GM21786 (cell line): ENCODE measurements around the gene TENT4B.
"Not testable (repeated sequence)": the region's sequence is repeated elsewhere in the genome, so short reads cannot be mapped to it uniquely, and the experiment has no call there.

Experiments used
- ATAC-seq: cut with Tn5 transposase; IDR thresholded peaks from one replicate; pipeline ENCODE4 v1.9.1; 2021; ENCODE audit not compliant: unreplicated experiment

TENT4B gene

DNA sequence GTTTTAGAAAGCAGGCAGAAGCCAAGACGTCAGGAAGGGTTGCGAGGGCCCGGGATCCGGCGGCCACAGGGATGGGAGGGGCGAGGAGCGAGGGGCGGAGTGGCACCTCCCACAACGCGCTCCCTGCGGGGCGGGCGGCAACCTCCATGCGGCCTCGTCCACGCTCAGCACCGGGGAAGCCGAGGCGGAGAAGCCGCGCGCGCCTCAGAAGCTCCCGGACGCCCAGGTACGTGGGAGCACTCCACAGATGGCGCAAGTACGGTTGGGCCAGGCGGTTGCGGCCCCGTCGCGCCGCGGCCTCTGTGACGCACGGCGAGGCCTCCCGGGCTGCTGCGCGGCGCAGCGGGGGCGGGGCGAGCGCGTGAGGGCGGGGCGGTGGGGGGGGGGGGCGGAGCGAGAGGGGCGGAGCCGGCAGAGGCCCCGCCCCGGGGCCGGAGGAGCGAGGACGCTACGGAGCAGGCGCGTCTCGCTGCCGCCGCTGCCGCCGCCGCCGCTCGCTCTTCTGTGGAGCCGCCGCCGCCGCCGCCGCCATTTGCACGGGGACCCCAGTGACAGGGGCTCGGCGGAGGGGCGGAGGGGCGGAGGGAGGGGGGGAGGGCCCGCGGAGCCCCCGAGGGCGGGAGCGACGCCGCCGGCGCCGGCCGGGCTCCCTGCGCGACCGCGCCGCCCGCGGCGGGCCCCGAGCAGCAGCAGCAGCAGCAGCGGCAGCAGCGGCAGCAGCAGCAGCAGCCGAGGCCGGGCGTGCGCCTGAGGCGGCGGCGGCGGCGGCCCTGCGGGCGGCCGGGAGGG, at the start of gene TENT4B:
Gene TENT4B, plus strand, starts transcription at position 500 of the 789 bp plus-strand sequence. CDS start 316 bp downstream, outside the sequence.
- ATAC-seq = peak; percentile 79

DNA sequence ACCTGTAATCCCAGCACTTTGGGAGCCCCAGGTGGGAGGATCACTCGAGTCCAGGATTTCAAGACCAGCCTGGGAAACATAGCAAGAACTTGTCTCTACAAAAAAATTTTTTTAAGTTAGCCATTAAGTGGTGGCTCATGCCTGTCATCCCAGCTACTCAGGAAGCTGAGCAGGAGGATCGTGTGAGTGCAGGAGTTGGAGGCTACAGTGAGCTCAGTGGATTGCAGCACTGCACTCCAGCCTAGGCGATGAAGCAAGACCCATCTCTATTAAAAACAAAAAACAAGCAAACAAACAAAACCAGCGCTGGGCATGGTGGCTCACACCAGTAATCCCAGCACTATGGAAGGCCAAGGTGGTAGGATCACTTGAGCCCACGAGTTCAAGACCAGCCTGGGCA, 49.3 kb upstream of the TENT4B start:
- ATAC-seq = no peak

DNA sequence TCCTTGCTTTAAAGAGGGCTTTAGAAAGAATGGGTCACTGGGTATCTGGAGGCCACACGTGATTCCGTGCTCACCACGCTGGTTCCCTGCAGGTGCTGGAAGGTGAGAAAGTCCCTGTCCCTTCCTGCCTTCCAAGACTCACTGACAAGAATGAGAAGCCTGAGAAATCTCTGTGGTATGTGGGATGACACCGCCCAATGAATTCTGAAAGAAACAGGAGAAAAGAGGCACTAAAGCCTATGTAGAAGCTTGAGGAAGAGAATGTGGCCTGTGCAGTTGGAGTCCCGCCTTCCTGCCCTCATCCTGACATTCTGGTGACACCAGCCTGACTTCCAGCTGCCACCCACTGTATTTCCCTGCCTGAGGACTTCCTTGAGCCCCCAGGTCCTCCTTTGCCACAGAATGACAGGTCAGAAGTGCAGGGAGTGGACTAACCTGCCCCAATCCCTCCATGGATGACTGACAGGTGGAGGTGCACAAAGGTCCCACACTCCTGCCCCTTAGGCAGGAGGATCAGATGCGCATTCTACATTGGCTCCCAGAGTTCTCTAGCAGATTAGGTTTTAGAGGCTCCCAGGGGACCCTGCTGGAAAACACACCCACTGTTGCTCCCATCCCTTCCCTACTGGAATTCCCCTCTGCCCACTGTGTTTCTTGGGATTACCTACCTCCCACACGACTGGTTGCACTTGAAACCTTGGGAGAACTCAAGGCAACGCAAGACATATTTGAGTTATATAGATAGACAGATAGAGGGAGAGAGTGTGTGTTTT, 38.6 kb upstream of the TENT4B start:
- ATAC-seq = no peak

DNA sequence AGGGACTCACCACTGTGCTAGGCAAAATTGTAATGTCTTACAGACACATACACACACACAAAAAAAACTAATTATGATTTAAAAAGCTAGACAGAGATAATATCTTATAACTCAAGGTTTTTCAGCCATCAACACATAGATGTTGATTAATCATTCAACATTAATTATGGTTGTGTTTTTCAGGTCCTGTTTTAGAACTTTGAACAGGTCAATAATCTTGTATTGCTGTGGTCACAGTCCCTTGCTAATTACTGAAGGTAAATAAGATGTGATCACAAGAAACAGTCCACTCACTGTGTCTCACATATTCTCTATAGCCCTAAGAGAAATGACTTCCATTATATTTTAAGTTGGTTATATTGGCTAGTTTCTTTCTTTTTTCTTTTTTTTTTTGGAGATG, 32.4 kb upstream of the TENT4B start:
- ATAC-seq = no peak

DNA sequence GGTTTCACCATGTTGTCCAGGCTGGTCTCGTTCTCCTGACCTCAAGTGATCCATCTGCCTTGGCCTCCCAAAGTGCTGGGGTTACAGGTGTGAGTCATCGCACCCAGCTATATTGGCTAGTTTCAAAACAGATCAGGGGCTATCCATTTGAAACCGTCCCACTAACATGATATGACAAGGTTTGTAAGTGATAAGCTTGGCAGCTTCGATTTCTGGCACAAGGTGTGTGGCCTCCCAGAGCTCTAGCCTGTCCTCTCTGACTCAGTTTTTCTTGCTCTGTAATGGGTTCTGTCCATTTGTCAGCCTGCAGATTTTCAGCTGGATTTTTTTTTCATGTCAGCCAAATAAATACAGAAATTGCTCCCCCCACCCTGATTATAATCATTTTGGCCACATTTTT, 31.8 kb upstream of the TENT4B start:
- peak; percentile 61 for ATAC-seq

DNA sequence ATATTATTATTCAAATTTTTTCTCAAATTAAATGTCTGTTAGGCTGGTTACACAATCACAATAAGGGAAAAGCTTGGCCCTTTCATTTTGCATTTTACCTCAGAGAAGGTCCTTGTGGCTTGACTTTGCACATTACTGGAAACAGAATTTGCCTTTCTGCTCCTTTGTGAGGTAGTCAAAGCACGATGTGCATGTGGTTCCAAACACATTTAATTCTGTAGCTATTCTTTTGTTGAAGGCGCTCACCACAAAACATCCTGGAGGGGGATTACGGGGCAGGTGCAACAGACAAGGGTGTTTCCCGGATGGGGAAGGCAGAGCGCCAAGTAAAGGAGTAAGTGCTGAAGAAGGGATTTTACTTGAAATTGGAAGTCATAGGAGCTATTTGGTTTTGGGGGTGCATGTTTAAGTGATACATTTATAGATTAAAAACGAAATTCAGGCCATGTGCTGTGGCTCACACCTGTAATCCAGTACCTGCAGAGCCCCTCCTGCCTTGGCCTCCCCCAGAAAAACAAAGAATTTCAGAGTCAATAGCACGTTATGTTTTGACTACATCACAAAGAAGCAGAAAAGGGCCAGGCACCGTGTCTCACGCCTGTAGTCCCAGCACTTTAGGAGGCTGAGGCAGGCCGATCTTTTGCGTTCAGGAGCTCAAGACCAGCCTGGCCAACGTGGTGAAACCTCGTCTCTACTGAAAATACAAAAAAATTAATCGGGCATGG, 31.2 kb upstream of the TENT4B start:
- ATAC-seq = no peak

DNA sequence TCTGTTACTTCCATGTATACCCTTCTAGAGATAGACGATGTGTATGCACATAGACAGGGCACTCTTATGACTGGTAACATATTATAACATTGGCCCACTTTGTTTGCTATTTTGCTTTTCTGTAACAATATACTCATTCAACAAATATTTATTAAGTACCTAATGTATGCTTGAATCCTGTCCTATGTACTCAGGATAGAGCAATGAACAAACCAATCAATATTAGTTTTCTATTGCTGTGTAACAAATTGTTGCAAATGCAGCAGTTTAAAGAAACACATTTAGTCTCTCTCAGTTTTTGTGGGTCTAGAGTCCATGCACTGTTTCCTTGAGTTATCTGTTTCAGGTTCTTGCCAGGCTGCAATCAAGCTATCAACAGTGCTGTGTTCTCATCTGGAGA, 29.7 kb upstream of the TENT4B start:
- no peak for ATAC-seq

DNA sequence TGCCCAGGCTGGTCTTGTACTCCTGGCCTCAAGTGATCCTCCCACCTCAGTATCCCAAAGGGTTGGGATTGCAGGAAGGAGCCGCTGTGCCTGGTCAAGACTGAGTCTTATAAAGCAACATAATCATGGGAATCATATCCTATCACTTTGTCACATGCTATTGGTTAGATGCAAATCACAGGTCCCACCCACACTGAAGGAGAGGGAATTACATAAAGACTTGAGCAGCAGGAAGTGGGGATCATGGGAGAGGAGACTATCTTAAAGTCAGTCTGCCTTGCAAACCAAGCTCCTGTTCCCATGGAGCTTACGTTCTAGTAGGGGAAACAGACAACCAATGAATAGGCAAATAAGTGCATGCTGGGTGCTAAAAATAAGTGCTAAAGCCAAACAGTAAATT, 28.3 kb upstream of the TENT4B start:
- no peak for ATAC-seq

DNA sequence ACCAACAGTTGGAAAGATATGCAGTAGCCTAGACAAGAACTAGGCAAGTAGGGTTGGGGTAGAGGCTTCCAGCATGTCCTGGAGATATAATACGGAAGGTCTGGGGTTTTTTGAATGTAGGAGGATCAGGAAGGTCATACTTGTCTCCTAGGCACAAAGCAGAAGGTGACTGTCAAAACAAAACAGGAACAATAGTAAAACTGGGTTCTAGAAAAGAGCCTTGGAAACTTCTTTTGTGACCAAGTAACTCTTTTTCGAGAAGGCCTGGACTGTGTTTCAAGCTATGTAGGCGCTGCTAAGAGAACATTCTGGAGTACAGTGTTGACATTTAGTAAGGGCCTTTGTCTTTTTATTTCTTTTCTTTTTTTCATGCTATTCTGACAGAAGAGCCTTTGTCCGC, 26.9 kb upstream of the TENT4B start:
- ATAC-seq = no peak

DNA sequence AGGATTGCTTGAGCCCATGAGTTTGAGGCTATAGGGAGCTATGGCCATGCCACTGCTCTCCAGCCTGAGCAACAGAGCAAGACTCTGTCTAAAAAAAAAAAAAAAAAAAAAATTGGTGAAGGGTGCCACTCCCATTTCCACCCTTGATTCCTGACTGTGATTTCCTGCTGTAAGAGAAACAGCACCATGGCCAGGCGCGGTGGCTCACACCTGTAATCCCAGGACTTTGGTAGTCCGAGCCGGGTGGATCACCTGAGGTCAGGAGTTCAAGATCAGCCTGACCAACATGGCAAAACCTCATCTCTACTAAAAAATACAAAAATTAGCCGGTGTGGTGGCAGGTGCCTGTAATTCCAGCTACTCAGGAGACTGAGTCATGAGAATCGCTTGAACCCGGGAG, 20.5 kb upstream of the TENT4B start:
- ATAC-seq = not testable (repeated sequence)

DNA sequence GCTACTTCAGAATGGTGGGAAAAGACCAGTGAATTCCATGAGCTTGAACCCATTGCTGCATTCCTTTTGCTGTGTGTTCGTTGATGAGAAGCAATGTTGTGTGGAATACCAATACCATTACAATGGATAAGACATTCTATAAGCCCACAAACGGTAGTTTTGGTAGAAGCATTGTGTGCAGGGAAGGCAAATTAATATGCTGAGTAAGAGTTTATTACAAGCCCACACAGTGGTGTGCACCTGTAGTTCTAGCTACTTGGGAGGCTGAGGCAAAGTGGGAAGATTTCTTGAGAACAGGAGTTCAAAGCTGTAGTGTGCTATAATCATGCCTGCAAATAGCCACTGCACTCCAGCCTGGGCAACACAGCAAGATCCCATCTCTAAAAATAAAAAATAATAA, 19.9 kb upstream of the TENT4B start:
- no peak for ATAC-seq

DNA sequence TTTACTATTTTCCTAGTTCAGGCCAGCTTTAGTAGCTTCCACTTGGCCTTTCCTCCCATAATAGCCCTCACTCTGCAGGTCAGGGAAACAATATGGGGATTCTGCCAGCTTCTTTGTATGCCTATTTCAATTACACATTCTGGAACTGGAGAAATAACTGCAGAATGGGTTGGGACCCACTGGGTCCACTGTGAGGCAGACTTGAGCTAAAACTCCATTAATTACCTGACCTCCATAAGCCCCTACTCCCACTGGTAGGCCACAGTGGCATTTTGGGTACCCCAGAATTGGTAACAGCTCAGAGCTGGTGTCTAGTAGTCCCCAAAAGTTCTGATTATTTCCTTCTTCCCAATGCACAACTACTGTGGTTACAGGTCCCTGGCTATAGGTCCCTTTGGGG, 16.7 kb upstream of the TENT4B start:
- ATAC-seq = no peak

DNA sequence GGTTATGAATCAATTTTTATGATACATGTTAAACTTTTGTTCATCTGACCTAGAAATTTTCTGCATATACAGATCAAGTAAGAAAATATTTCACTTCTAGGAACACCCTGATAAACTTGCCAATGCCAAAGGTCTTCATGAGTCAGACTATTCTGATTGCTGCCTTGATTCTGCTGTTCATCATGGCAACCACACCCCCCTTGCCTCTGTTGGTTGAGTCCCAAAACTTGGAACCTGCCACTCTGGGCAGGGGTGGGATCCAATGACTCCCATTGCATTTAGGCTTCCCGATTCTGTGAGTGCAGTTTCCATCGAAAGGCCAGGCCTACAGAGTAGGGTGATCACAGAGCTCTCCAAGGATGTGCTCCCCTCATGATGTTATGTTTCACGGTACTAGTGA, 15.8 kb upstream of the TENT4B start:
- ATAC-seq = no peak

DNA sequence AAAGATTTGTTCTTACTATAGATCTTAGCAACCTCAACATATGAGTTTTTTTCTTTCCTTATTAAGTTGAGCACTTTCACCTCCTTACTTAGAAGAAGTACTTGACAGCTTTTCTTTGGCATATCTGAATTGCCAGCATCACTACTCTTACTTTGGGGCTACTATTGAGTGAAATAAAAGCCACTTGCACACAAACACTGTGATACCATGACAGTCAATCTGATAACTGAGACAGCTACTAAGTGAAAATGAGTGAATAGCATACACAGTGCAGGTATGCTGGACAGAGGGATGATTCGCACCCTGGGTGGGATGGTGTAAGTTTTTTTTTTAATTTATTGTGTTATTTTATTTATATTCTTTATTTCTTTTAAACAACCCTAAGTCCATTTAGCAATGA, 13.5 kb upstream of the TENT4B start:
- ATAC-seq = no peak

DNA sequence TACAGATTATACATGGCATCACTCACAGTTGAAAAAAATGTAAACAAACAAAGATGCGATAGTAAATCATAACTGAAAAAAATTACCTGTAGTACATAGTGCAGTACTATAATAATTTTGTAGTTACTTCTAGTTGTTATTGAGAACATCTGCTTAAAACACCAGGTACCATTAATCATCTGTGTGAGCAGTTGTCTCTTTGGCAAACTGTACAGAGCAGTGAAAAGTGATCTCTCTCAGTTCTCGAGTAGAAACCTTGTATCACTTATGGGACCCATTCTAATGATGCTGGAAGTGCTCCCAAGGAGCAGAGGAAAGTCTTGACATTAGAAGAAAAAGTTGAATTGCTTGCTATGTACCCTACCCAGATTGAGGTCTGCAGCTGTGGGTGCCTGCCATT, 8.9 kb upstream of the TENT4B start:
- ATAC-seq = no peak

DNA sequence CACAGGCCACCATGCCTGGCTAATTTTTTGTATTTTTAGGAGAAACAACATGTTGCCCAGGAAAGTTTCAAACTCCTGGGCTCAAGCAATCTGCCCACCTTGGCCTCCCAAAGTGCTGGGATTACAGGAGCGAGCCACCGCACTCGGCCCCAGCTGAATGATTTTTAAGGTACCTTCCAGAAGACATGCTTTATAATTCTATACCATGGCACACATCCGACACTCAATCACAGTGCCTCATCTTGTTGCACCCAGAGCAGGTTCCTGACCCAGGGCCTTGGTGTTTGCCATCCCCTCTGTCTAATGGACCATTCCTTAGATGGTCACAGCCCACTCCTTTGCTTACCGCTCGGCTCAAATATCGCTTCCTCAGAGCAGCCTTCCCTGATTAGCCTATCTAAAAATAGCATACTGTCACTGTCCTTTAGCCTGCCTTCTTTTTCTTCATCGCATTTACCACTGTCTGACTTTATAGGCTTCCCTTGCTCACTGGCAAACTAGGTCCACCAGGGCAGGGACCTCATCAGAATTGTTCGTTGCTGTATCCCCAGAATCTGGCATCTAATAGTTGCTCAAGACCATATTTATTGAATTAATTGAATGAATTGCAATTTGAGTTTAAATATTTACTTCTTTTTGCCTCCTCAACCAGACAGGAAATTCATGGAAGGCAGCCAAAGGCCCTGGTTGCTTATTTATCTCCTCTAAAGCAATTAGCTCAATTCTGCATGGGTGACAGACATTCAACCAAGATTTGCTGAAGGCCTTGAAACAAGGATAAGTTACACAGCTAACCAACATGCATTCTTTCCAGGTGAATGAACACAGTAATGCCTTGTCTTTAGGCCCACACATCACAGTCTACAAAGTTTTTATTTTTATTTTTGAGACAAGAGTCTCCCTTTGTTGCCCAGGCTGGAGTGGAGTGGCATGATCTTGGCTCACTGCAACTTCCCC, 6.3 kb upstream of the TENT4B start:
- ATAC-seq = no peak

DNA sequence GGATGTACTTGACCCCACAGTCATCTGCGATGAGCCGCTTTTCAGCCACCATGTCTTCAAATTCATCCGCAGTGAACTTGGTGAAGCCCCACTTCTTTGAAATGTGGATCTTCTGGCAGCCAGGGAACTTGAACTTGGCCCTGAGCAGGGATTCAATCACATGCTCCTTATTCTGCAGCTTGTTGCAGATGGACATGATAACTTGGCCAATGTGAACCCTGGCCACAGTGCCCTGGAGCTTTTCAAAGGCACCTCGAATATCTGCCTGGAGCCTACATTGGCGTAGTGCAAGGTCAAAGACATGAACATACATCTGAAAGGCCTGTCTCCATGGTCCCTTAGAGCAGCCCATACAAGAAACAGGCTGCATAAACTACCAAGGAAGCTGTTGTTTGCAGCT, 1.8 kb upstream of the TENT4B start:
- ATAC-seq = no peak

DNA sequence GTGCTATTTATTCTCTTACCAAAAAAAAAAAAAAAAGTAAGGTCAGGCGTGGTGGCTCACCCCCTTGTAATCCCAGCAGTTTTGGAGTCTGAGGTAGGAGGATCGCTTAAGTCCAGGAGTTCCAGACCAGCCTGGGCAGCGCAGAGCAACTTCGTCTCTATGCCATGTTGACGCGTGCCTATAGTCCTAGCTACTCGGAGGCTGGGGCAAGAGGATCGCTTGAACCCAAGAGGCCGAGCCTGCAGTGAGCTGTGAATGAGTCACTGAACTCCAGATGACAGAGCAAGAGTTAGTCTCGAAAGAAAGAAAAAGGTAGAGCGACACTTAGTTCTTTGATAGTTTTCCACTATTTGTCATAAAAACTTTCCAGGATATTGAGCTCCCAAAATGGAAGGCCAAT, 1.4 kb upstream of the TENT4B start:
- no peak for ATAC-seq

DNA sequence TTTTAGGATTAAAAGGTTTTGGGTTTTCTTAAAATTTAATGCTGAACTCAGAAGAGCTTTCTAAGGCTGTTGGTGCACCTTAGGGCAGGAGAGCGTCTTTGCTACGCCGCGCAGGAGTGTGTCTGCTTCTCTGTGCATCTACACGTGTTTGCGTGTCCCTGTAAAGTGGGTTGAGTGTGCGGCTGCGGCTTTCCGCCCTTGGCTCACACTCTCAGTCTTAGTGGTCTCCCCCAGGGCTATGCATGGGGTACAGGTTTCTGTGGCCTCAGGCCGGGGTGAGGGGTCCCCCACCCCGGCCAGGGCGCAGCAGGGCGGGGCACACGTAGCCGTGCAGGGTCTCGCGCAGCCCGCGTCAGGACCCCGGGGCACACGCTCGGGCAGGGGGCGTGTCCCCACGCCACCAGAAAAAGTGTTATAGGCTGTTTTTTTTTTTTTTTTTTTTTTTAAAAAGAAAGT, 727 bp upstream of the TENT4B start:
- peak; percentile 46 for ATAC-seq

DNA sequence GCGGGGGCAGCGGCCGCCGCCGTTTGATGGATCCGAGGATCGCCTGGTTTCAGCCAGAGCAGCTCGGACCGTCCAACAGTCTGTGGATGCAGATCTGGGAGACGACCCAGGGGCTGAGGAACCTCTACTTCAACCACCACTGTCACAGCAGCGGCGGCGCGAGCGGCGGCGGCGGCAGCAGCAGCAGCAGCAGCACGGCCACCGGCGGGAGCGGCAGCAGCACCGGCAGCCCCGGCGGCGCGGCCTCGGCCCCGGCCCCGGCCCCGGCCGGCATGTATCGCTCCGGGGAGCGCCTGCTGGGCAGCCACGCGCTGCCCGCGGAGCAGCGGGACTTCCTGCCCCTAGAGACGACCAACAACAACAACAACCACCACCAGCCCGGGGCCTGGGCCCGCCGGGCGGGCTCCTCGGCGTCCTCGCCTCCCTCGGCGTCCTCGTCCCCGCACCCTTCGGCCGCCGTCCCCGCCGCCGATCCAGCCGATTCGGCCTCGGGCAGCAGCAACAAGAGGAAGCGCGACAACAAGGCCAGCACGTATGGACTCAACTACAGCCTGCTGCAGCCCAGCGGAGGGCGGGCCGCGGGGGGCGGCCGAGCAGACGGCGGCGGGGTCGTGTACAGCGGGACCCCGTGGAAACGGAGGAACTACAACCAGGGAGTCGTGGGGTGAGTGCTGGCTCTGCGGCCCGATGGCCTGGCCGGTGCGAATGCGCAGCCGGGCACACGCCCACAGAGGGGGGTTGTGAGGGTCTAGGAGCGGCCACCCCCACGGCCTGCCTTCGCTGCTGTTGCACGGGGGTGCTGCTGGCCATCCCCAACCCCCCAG, 702 bp downstream of the TENT4B start:
- ATAC-seq = peak; percentile 3
